ENCODE data around the gene C14orf93.

- no peak for TF ChIP-seq POLR2AphosphoS5 (IDR thresholded peaks at IDR 0.05)
- no peak for TF ChIP-seq CTCF (IDR thresholded peaks at IDR 0.05)
Observed at GRCh38 chr14:23023795-23024152, 13.8 kb upstream of the C14orf93 start.

Data from breast epithelium (tissue), 3 donors.